GM18499 (cell line): Measurements from ENCODE around the gene PTAFR.
A peak's percentile ranks its signal among the peaks of the same experiment; 100 is the strongest.
"Not testable (repeated sequence)": the region's sequence is repeated elsewhere in the genome, so short reads cannot be mapped to it uniquely, and the experiment has no call there.

Experiments
- ATAC-seq: cut with Tn5 transposase; IDR thresholded peaks from one replicate; pipeline ENCODE4 v1.9.1; 2021; ENCODE audit warnings: moderate number of reproducible peaks; ENCODE audit not compliant: insufficient read depth, unreplicated experiment

PTAFR gene

GRCh38 chr1:28147264-28148094 is 29.0 kb downstream of the PTAFR start:
- ATAC-seq: no peak

- ATAC-seq: no peak
Measured at GRCh38 chr1:28145728-28146127, 30.8 kb downstream of the PTAFR start.

DNA sequence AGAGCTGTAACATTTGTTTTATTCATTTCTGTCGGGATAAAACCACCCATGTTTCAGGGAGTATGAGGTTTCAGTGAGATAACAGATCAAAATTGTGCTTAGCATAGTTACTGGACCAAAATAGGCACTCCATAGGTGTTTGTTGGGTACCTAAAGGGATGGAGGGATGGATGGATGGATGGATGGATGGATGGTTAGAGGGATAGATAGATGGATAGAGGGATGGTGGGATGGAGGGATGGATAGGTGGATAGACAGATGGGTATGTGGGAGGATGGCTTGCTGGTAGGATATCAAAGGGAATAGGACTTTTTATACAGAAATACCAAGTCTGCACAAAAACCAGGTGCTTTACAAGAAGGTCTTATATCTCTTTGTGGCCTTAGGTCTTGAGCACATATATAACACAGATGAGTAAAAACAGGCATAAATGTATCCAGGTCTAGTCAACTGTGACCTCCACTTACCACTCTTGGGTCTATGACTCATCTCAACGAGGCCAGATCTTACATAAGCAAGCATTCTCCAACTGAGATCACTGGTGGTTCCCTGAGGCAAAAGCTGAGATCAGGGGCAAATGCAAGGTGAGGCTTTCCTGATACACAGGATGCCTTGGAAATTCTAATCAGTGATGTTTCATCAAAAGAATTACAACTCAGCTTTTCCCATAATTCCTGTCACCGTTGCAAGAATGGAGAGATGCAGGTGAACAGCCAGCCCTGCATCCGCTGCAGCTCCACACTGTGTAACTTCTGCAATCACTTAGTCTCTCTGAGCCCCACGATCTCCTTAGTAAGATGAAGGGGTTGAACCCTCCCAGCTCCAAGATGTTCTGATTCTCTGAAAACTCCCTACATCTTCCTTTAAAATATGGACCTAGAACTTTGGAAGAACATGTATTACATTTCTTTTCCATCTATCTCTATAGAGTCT is 32.0 kb downstream of the PTAFR start:
- peak; percentile 49 for ATAC-seq

DNA sequence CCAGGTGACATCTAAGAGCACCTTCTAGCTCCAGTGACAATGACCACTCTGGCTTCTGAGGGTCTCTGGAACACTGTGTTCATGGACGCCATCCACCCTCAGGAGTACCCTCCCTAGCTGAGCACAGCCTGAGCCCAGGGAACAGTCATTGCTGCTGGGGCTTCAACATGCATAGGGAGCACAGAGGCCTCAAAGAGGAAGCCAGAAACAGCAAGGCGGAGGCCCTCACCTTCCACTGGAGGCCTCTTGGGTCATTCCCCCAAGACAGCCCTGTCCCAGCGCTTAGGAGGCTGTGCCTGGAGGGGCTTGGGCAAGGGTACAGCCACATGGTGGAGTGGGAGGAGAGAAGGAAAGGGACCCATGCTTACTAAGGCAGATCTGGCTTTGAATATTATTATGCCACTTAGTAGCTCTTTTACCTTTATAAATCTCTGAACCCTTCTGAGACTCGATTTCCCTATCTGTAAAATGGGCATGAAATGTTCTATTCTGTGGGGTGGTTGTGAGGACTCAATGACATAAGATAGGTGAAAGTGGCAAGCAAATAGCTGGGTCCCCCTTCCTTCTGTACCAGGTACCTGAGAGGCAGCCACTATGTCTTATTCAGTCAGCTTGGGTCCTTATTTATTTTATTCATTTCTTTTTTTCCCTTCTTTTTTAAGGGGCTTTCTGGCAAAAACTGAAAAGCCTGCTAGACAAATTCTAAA is 32.8 kb downstream of the PTAFR start:
- ATAC-seq: no peak

DNA sequence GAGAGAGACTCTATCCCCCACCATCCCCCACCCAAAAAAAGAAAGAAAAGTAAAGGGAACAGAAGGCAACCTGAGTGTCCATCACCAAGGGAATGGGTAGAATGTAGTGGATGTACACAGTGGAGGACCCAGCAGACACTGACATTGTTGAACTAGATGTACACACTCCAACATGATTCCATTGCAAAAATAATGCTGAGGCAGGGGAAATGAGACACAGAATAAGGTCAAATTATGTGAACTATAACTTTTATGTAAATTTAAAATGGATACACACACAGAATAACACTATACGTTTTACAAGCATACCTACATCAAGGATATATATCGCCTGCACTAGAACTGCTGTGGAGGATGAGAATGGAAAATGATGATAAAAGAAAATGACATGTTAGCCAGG is 34.8 kb downstream of the PTAFR start:
- ATAC-seq: no peak

GRCh38 chr1:28139866-28140265 is 36.6 kb downstream of the PTAFR start:
- ATAC-seq: not testable (repeated sequence)

DNA sequence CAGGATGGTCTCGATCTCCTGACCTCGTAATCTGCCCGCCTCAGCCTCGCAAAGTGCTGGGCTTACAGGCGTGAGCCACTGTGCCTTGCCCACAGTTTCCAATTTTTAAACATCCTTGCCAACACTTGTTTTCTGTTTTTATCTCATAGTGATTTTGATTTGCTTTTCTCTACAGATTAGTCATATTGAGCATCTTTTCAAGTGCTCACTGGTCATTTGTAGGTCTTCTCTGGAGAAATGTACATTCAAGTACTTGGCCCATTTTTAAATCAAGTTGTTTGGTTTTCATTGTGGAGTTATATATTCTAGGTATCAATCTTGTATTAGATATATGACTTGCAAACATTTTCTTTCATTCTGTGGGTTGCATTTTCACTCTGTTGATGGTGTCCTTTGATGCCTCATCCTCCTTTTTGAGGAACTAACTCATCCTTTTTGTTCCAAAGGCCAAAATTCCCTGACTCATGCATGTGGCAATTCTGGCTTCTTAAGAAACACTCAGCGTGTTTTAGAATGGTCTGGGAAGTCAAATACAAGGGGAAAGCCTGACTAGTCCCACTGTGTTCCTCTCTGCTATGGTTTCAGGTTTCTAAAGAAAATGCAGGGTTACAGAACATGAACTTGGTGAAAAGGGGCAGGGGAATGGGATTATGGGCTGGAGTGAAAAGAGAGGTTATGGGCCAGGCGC is 37.3 kb downstream of the PTAFR start:
- ATAC-seq: no peak

DNA sequence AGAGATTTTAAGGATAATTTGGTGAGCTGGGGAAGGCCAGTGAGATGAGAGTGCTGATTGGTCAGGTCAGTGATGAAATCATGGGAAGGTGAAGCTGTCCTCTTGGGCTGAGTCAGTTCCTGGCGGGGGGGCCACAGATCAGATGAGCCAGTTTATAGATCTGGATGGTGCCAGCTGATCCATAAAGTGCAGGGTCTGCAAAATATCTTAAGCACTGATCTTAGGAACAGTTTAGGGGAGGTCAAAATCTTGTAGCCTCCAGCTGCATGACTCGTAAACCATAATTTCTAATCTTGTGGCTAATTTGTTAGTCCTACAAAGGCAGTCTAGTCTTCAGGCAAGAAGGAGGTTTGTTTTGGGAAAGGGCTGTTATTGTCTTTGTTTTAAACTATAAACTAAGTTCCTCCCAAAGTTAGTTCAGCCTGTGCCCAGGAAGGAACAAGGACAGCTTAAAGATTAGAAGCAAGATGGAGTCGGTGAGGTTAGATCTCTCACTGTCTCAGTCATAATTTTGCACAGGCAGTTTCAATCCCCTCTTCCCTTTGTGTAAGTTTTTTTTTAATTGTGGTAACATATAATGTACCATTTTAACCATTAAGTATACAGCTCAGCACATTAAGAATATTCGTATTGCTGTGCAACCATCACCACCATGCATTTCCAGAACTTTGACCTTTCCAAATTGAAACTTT is 39.4 kb downstream of the PTAFR start:
- ATAC-seq: no peak

DNA sequence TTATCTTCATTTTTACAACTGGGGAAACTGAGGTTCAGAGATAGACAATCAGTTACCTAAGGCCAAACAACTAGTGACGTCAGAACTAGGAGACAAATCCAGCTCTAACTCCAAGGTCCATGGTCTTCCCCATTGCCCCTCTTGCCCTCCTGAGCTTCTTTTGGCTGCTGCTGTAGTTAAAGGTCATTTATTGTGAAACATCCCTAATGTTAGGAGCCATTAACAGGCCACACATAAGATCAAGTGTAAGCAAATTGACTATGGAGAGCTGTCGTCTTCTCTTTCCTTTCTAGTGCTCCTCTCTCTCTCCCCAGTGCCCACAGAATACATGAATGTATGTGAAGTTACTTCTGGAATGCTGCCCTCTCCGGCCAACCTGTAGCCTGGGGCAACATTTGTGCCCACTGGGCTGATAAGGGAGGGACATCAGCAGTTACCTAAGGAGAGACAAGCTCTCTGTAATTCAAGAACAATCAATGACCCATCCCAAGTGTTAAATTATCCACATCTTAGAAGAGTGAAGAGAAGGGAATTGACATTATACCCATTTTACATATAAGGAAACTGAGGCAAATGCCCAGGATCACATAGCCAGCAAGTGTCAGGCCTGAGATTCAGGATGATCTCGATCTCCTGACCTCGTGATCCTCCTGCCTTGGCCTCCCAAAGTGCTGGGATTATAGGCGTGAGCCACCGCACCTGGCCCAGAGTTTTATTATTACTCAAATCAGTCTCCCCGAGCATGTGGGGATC is 40.1 kb downstream of the PTAFR start:
- no peak for ATAC-seq

DNA sequence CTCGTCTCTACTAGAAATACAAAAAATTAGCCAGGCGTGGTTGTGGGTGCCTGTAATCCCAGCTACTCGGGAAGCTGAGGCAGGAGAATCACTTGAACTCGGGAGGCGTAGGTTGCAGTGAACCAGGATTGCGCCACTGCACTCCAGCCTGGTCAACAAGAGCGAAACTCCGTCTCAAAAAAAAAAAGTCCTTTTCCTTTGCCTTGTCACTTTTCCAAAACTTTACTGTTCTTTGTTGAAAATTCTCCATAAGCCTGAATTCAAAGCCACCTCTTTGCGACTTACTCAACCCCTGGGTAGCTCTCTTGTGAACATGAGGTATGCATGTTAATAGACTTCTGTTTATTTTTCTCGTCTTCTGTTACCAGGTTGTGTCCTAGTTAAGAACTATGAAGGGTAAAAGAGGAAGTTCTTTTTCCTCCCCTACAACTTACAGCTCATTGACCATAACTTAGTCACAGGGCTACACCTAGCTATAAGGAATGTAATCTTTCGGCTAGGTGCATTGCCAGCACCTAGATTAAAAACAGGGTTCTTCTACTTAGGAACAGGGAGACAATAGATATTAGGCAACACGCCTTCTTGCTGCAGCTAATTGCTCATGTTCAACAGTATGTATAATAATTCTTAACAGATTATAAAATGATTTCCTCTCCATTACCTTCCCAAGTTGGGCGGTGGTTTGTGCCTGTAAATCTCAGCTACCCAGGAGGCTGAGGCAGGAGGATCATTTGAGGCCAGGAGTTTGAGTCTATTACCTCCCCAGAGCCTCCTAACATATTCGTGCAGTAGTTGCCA is 40.9 kb downstream of the PTAFR start:
- no peak for ATAC-seq

DNA sequence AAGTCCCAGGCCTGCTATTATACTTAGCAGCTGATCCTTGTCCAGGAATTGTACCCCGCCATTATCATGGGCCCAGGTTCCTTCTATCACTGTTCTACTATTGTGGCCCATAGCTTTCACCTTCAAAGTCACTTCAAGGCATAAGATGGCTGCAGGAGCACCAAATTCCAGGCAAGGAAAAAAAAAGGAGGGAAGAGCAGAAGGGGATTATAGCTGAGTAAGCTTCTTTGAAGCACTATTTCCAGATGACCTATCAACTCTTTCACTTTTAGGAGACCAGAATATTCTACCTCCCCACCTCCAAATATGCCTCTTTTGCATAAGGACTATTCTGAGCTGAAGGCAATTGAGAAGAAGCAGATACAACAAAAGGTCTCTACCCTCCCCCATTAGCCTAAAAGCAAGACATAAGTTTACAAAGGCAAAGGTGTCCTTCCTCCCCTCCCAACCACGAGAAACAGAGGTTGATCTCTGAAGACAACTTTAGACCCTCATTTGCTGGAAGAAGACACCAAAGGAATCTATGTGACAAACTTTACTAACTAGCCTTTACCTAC is 41.8 kb downstream of the PTAFR start:
- no peak for ATAC-seq

DNA sequence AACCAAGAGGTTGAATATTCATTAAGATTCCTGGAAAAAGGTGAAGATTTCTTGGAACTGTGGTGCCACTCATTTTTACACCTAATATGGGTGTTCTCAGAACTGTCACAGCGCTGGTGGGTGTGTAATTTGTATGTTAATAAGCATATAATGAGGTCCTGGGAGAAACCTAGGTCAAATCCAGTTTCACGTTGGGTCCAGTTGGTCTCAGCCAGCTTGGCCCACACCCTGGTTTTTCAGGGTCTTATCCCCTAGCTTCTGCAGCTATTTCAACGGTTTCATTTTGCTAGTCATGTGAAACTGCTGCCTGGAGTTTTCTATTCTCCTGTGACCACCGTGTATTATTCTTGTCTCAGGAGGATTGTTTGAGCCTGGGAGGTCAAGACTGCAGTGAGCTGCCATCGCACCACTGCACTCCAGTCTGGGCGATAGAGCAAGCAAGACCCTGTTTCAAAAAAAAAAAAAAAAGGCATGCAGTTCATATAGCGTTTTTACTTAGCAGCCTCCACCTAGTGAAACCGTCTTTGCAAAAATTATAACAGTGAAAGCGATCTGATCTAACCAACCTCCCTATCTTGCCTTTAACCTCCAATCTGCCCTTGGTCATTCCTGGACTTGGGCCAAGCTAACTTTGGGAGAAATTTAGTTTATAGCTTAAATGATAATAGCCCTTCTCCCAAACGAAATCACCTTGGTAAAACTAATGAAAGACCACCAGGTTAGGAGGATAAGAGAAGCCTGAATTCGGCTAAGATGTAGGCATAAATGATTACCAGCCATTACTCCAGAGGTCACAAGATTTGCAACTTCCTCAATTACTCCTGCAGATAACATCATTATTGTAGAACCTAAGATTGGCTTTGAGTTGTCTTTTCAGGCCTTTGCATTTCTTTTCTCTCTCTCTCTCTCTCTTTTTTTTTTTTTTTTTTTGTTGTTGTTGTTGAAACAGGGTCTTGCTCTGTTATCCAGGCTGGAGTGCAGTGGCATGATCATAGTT is 44.0 kb downstream of the PTAFR start:
- no peak for ATAC-seq

GRCh38 chr1:28130901-28131300 is 45.6 kb downstream of the PTAFR start:
- no peak for ATAC-seq

DNA sequence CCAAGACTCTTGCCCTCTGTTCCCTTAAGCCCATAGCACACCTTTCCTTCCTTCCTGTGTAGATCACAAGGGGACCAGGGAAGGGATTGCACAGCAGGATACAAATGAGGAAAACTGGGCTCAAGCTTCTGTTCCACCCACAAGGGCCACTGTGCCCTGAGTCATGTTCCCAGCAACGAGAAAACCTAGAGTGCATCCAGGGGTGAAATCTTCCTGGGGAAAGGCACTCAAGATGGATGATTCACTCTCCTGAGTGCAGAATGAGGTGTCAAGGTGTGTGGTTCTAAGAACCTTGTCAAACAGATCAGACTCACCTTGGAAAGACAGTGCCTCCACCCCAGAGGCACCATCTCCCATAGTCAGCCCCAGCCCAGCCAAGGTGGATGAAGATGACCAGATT is 47.3 kb downstream of the PTAFR start:
- ATAC-seq: no peak

DNA sequence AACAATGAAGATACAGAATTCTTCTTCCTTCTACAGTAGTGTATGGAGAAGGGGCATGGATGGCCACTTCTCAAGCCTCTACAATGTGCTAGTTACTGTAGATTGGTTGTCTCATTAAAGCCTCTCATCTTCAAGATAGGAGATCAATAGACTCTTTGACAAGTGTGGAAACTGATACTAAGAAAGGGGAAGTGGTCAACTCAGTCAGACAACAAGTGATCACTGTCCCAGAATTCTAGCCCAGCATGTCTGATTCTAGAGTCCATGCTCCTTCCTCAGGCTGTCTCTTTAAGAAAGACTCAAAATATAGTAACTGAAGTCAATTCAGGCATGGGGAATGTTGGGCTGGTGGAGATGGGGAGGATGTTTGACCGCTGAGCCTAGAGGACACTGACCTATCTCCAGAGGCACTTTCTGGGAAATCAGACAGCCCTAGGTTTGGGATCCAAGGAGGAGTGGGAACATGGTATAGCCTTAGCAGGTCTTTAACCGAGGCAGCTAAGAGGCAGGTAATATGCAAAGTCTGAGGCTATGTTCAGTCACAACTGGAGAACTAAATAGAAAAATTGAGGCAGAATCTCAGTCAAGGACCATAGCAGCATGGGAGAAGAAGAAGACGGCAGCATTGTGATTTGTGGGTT is 48.8 kb downstream of the PTAFR start:
- ATAC-seq: no peak
